ENCODE measurements around the gene VWA3B. TPM values are rescaled to one million over a fixed set of nuclear protein-coding genes. Genes with fewer than 3 reads are reported as not detected.

Gene VWA3B
- total RNA-seq, 2 experiments from 2014 or later: 0.43 TPM; not detected in 1

DNA sequence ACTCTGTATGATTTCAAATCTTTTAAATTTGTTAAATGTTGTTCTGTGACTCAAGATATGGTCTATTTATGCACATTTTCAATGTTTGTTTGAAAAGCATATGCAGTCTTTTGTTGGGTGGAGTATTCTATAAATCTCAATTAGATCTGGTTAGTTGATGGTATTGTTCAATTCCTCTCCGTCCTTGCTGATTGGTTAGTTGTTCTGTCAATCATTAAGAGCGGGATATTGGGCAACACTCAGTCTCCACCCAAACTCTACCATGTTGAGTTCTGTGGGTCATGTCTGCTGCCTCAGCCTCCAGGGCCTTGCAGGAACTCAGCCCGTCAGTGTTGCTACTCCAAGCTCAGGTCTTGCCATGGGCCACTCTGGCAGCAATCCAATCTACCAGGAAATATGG is 118.9 kb downstream of the VWA3B start:
- CTCF ChIA-PET: no interaction called here
- Mint-ChIP-seq H3K4me1 (ENCODE audit: low read depth) (peaks cover 1% of the 10 kb centered on the region), H3K9me3 (no peaks in the 10 kb centered on the region), H3K27ac (no peak overlapping the region), H3K36me3 (ENCODE audit: low read depth) (no peaks in the 10 kb centered on the region), H3K4me3 (no peak overlapping the region), H3K27me3 (ENCODE audit: low read depth) (no peaks in the 10 kb centered on the region)
- intact Hi-C loops (cut with micrococcal nuclease): no loop called here
- DNase-seq: no peak

DNA sequence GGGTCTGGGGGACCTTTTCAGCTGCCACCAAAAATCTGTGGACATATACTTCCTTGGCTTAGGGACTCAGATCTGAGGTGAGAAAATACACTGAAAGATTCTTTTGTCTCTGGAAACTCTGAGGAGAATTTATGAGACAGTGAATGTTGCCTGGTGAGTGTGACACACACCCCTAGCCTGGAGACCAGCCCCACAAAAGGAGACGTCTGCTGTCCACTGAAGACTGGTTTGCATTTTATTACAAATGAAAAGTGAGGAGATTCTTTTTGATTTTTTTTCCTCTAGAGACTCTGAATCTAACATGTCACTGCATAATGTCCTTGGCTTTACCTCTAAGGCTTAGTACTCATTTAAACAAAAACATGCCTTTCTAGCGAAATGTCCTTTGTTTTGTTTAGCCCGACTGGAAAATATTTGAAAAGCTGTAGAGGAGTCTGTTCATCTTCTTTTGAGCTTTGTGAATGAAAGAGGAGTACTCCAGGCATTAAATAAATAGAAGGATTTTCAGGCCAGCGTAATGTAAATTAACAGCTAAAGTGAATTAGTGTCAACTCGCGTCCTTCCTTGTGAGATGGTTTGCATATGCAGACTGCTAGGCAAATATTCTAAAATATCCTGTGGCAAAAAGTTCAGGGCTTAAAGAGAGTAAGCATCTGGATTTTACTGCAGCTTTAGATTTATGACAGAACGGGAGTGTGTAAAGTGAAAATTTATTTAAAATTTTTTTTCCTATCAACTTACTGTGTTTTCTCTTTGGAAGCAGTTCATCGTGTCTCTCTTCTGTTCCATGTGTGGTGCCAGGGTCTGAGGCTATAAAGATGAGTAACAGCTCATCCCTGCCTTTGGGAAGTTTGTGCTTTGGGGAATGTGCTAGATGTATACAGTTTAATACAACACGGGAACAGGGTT is 125.4 kb downstream of the VWA3B start:
- Mint-ChIP-seq H3K9me3 (no peaks in the 10 kb centered on the region), H3K36me3 (ENCODE audit: low read depth) (no peaks in the 10 kb centered on the region), H3K27me3 (ENCODE audit: low read depth) (peaks cover 23% of the 10 kb centered on the region), H3K27ac (no peak overlapping the region), H3K4me1 (ENCODE audit: low read depth) (no peaks in the 10 kb centered on the region), H3K4me3 (no peak overlapping the region)
- CTCF ChIA-PET: no interaction called here
- DNase-seq: no peak
- intact Hi-C loops (cut with micrococcal nuclease): no loop called here

DNA sequence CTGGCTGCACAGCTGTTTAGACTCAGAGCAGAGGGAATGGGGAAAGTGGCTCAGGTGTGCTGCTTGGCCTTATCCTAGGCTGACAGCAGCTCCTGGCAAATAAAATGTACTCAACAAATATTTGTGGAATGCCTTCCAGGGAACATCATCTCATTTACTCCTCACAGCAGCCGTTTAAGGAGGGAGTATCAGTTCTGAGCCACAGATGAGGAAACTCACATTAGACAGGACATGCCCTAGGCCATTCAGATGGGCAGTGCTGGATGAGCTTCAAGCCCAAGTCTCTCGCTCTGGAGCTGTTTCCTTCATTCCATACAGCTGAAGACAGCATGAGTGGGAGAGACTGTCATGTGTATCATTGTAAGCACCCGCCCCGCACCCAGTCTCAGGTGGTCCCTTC is 129.6 kb downstream of the VWA3B start:
- Mint-ChIP-seq H3K27me3 (ENCODE audit: low read depth) (peaks cover 27% of the 10 kb centered on the region), H3K4me1 (ENCODE audit: low read depth) (no peaks in the 10 kb centered on the region), H3K4me3 (no peak overlapping the region), H3K36me3 (ENCODE audit: low read depth) (peaks cover 1% of the 10 kb centered on the region), H3K9me3 (peaks cover 12% of the 10 kb centered on the region), H3K27ac (no peak overlapping the region)
- DNase-seq: no peak
- CTCF ChIA-PET: no interaction called here
- intact Hi-C loops (cut with micrococcal nuclease): no loop called here

DNA sequence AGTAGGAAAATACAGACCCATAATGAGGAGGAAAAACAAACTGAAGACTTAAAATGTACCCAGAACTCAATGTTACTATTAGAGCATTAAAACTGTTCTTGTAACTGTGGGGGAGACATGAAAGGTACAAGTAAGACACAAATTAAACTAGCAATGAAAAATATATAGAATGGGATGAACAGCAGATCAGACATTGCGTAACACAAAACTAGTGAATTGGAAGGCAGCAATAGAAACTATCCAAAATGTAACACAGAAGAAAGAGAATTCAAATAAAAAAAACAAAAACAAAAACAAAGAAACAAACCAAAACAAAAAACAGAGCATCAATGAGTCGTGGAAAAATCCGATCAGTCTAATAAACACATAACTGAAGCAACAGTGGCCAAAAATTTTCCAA is 132.2 kb downstream of the VWA3B start:
- CTCF ChIA-PET: no interaction called here

DNA sequence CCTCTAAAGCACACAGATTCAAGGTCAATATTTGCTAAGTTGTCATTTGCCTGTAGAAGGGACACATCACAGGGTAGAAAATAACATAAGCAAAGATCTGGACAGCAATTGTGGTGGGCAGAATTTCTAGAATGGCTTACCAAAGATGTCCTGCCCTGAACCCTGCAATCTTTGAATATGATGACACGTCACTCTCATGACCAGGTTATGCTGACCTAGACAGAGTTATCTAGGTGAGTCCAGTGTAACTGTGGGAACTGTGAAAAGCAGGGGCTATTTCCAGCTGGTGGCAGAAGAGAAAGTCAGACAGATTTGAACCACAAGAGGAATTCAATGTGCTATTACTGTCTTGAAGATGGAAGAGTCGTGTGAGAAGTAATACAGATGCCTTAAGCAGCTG is 147.0 kb downstream of the VWA3B start:
- no peaks in the 10 kb centered on the region for H3K36me3 Mint-ChIP-seq (ENCODE audit: low read depth)
- H3K27me3 Mint-ChIP-seq (ENCODE audit: low read depth): peaks cover 2% of the 10 kb centered on the region
- intact Hi-C loops (cut with micrococcal nuclease): no loop called here
- H3K4me3 Mint-ChIP-seq: no peak overlapping the region
- H3K4me1 Mint-ChIP-seq (ENCODE audit: low read depth): no peaks in the 10 kb centered on the region
- H3K9me3 Mint-ChIP-seq: no peaks in the 10 kb centered on the region
- H3K27ac Mint-ChIP-seq: no peak overlapping the region
- DNase-seq: no peak
- CTCF ChIA-PET: no interaction called here

More for the DNA sequence above, 132.2 kb downstream of the VWA3B start:
- Mint-ChIP-seq H3K27ac (no peak overlapping the region), H3K36me3 (ENCODE audit: low read depth) (peaks cover 1% of the 10 kb centered on the region), H3K4me1 (ENCODE audit: low read depth) (no peaks in the 10 kb centered on the region), H3K27me3 (ENCODE audit: low read depth) (peaks cover 14% of the 10 kb centered on the region), H3K9me3 (peaks cover 12% of the 10 kb centered on the region), H3K4me3 (no peak overlapping the region)
- DNase-seq: no peak
- intact Hi-C loops (cut with micrococcal nuclease): no loop called here

DNA sequence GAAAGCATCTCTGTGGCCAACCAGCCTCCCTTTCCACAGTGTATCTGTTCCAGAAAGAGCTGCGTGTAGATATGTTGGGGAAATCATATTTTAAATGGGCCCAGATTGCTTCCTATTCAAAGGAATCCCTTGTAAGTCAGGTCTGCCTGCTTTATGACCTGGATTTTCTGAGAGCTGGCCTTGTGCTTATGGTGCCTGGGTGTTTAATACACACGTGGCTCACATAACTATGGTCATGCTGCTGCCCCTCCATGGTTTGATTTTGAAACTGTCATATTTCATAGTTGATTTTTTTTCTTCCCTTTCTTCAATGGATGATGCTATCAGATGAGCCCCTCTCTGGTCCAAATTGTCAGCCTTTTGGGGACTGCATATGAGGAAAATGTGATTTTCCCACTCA is 147.8 kb downstream of the VWA3B start:
- no peak for DNase-seq
- Mint-ChIP-seq H3K27ac (no peak overlapping the region), H3K4me1 (ENCODE audit: low read depth) (no peaks in the 10 kb centered on the region), H3K27me3 (ENCODE audit: low read depth) (peaks cover 2% of the 10 kb centered on the region), H3K36me3 (ENCODE audit: low read depth) (no peaks in the 10 kb centered on the region), H3K9me3 (no peaks in the 10 kb centered on the region), H3K4me3 (no peak overlapping the region)
- CTCF ChIA-PET: interaction anchor here (0.9 kb wide), 1 partner anchor 19 kb away, joined by 3 read pairs; no protein-coding TSS in a partner anchor
- intact Hi-C loops (cut with micrococcal nuclease): no loop called here

DNA sequence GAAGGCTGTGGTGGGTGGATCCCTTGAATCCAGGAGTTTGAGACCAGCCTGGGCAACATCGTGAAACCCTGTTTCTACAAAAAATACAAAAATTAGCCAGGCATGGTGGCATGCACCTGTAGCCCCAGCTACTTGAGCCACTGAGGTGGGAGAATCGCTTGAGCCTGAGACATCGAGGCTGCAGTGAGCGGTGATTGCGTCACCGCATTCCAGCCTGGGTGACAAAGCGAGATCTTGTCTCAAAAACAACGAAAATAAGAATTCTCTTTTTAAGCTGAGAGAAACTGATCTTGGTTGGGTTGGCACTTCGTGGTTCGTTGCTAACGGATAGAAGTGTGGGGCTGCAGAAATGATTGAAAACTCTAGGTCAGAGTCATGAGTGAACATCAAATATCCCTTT is 150.0 kb downstream of the VWA3B start:
- H3K4me3 Mint-ChIP-seq: no peak overlapping the region
- DNase-seq: no peak
- H3K27ac Mint-ChIP-seq: no peak overlapping the region
- no peaks in the 10 kb centered on the region for H3K36me3 Mint-ChIP-seq (ENCODE audit: low read depth)
- H3K9me3 Mint-ChIP-seq: no peaks in the 10 kb centered on the region
- no peaks in the 10 kb centered on the region for H3K4me1 Mint-ChIP-seq (ENCODE audit: low read depth)
- CTCF ChIA-PET: no interaction called here
- intact Hi-C loops (cut with micrococcal nuclease): no loop called here
- peaks cover 8% of the 10 kb centered on the region for H3K27me3 Mint-ChIP-seq (ENCODE audit: low read depth)

DNA sequence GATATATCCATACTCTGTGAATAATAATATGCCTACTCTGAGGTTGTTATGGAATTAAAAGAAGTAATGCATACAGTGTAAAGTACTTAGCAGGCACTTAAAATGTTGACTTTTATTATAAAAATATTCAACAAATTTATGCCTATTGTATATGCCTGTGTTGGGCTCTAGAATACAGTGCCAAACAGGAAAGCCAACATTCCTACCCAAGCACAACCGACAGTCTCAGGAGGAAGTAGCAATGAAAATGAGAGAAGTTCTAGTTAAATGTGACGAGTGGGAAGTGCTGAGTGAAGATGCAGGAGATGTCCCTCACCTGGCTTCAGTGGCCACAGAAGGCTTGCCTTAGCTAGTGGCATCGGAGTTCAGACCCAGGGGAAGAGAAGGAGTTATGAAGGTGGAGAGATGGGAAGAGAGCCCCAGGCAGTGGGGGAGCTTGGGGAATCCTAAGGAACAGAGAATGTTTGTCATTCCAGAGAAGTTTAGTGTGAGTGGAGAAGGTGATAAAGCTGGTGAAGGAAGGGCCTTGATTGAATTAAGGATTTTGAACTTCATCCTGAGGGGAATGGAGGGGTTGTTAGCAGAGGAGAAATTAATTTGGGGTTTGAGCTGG is 153.9 kb downstream of the VWA3B start:
- H3K27me3 Mint-ChIP-seq (ENCODE audit: low read depth): peaks cover 8% of the 10 kb centered on the region
- CTCF ChIA-PET: no interaction called here
- no peak overlapping the region for H3K4me3 Mint-ChIP-seq

DNA sequence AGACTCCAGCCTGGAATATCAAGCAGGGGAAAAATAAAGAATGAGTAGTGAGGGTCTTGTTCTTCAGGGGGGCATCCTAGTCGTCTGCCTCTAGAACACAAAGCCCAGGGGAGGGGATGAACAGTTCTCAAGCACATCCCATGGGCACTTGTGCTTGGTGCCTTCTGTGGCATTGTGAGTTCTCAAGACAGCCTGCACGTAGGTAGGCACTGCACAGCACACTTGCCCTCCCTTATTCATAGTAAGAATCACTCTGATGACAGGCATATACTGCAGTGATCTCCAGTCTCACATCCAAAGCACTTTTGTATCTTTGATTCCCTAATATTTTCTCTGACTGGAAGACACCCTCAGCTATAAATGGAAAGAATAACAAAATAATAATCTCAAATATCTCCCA is 154.6 kb downstream of the VWA3B start:
- CTCF ChIA-PET: no interaction called here
- peaks cover 8% of the 10 kb centered on the region for H3K27me3 Mint-ChIP-seq (ENCODE audit: low read depth)
- H3K9me3 Mint-ChIP-seq: no peaks in the 10 kb centered on the region
- DNase-seq: no peak
- intact Hi-C loops (cut with micrococcal nuclease): no loop called here
- H3K36me3 Mint-ChIP-seq (ENCODE audit: low read depth): no peaks in the 10 kb centered on the region
- H3K4me1 Mint-ChIP-seq (ENCODE audit: low read depth): no peaks in the 10 kb centered on the region
- H3K4me3 Mint-ChIP-seq: no peak overlapping the region
- no peak overlapping the region for H3K27ac Mint-ChIP-seq

More for the DNA sequence above, 153.9 kb downstream of the VWA3B start:
- intact Hi-C loops (cut with micrococcal nuclease): no loop called here
- H3K27ac Mint-ChIP-seq: no peak overlapping the region
- no peaks in the 10 kb centered on the region for H3K36me3 Mint-ChIP-seq (ENCODE audit: low read depth)
- H3K9me3 Mint-ChIP-seq: no peaks in the 10 kb centered on the region
- H3K4me1 Mint-ChIP-seq (ENCODE audit: low read depth): no peaks in the 10 kb centered on the region
- no peak for DNase-seq

DNA sequence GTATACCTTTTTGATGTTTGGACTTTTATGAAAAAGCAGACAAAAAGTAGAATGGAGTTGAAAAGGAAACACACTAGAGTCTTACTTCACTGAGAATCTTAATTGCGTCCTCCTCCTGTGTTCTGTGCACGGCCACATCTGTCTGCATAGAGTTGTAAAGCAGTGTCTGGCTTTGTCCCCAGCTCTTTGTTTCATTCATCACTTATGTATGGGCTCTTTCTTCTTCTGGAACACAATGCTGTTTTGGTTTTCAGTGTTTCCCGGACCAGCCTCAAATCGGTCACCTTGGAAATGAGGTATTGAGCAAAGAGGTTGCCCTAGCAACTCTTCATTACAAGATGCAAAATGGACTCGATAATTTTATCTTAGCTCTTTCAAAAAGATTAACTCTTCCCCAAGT is 155.0 kb downstream of the VWA3B start:
- H3K4me1 Mint-ChIP-seq (ENCODE audit: low read depth): no peaks in the 10 kb centered on the region
- H3K27me3 Mint-ChIP-seq (ENCODE audit: low read depth): peaks cover 8% of the 10 kb centered on the region
- no peak overlapping the region for H3K27ac Mint-ChIP-seq
- H3K9me3 Mint-ChIP-seq: no peaks in the 10 kb centered on the region
- intact Hi-C loops (cut with micrococcal nuclease): no loop called here
- CTCF ChIA-PET: no interaction called here
- H3K36me3 Mint-ChIP-seq (ENCODE audit: low read depth): no peaks in the 10 kb centered on the region
- DNase-seq: no peak
- H3K4me3 Mint-ChIP-seq: no peak overlapping the region

DNA sequence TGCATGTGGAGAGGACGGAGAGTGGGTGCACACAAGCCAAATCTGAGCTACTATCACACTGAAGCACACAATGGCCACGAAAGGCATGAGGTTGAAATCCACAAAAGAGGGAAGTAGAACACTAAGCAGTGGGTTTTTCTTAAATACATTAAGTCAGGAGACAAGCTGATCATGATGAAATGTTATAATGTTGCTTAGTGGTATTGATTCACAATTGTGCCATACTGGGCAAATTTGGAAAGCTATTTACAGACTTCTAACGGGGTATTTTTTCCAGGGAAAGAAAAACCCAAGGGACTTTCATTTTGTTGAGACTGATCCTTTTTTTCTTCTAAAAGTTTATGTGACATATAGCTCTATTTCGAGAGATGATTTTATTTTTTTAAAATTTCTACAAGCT is 158.5 kb downstream of the VWA3B start:
- no peak overlapping the region for H3K27ac Mint-ChIP-seq
- intact Hi-C loops (cut with micrococcal nuclease): no loop called here
- CTCF ChIA-PET: no interaction called here

DNA sequence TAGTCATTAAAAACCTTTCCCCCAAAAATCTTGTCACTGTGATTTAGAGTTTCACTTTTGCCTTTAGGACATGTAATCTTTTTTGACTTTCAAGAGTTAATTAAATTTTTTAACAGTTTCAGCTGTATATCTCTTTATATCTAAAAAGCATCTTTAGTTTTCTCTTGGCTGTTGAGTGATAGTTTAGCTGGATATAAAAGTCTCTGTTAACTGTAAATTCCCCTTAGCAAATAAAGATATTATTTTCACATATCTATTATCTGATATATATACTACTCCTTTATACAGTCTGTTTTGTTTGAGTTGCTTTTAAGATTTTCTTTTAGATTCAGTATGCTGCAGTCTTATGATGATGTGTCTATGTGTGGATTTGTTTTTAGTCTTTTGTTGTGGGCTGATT is 160.4 kb downstream of the VWA3B start:
- H3K36me3 Mint-ChIP-seq (ENCODE audit: low read depth): peaks cover 2% of the 10 kb centered on the region
- peaks cover 9% of the 10 kb centered on the region for H3K9me3 Mint-ChIP-seq
- no peak overlapping the region for H3K27ac Mint-ChIP-seq
- peaks cover 4% of the 10 kb centered on the region for H3K27me3 Mint-ChIP-seq (ENCODE audit: low read depth)
- CTCF ChIA-PET: no interaction called here
- H3K4me3 Mint-ChIP-seq: no peak overlapping the region
- no peaks in the 10 kb centered on the region for H3K4me1 Mint-ChIP-seq (ENCODE audit: low read depth)
- no peak for DNase-seq
- intact Hi-C loops (cut with micrococcal nuclease): no loop called here

More for the DNA sequence above, 158.5 kb downstream of the VWA3B start:
- Mint-ChIP-seq H3K27me3 (ENCODE audit: low read depth) (peaks cover 10% of the 10 kb centered on the region), H3K36me3 (ENCODE audit: low read depth) (peaks cover 2% of the 10 kb centered on the region), H3K9me3 (peaks cover 9% of the 10 kb centered on the region), H3K4me1 (ENCODE audit: low read depth) (no peaks in the 10 kb centered on the region), H3K4me3 (no peak overlapping the region)
- DNase-seq: no peak

Measured in activated naive CD4-positive, alpha-beta T cell treated with anti-CD3 and anti-CD28 coated beads for 36 hours (primary cell).